ENCODE results near the gene KAT2A. TPM values are rescaled to one million over a fixed set of nuclear protein-coding genes. Genes with fewer than 3 reads are reported as not detected.

KAT2A gene
- polyA plus RNA-seq, 1 donor (not counting 4 experiments of a cell fraction or from before 2014, with no cell fraction given), result 28.2 TPM

- FAIRE-seq (no peak), DNase-seq (ENCODE audit: low read depth, low spot score) (no peak)
- Histone ChIP-seq H3K4me2 (ENCODE audit: control insufficient read depth, extremely low read depth, insufficient read depth, low read depth, low read length) (no peak overlapping the region), H3K79me2 (ENCODE audit: control insufficient read depth, insufficient read depth, low read length) (no peaks in the 10 kb centered on the region), H3K36me3 (ENCODE audit: control insufficient read depth in 2 of 2, extremely low read depth in 1 of 2, insufficient read depth in 2 of 2, low read length in 2 of 2) (peaks cover 0 to 6% of the 10 kb centered on the region in 2 experiments), H3K9me1 (ENCODE audit: control insufficient read depth, extremely low read depth, insufficient read depth, low read length) (no peaks in the 10 kb centered on the region), H3K27ac (ENCODE audit: control insufficient read depth, insufficient read depth, low read length) (no peak overlapping the region), H3K4me1 (ENCODE audit: control insufficient read depth, extremely low read depth, insufficient read depth, low read length) (peaks cover 8% of the 10 kb centered on the region), H3K9me3 (ENCODE audit: control insufficient read depth, low read depth, low read length) (no peaks in the 10 kb centered on the region), H3K4me3 (ENCODE audit: control insufficient read depth in 2 of 3, extremely low read depth in 1 of 3, insufficient read depth in 2 of 3, low read depth in 1 of 3, low read length in 3 of 3) (no peak overlapping the region), H4K20me1 (ENCODE audit: control insufficient read depth, extremely low read depth, insufficient read depth, low read length) (no peaks in the 10 kb centered on the region), H2AFZ (ENCODE audit: control insufficient read depth, low read length) (no peak overlapping the region), H3K9ac (ENCODE audit: control insufficient read depth, extremely low read depth, insufficient read depth, low read length) (no peak overlapping the region), H3K27me3 (ENCODE audit: control insufficient read depth, extremely low read depth, insufficient read depth, low read length) (no peaks in the 10 kb centered on the region)
- TF ChIP-seq, protein P1, sequence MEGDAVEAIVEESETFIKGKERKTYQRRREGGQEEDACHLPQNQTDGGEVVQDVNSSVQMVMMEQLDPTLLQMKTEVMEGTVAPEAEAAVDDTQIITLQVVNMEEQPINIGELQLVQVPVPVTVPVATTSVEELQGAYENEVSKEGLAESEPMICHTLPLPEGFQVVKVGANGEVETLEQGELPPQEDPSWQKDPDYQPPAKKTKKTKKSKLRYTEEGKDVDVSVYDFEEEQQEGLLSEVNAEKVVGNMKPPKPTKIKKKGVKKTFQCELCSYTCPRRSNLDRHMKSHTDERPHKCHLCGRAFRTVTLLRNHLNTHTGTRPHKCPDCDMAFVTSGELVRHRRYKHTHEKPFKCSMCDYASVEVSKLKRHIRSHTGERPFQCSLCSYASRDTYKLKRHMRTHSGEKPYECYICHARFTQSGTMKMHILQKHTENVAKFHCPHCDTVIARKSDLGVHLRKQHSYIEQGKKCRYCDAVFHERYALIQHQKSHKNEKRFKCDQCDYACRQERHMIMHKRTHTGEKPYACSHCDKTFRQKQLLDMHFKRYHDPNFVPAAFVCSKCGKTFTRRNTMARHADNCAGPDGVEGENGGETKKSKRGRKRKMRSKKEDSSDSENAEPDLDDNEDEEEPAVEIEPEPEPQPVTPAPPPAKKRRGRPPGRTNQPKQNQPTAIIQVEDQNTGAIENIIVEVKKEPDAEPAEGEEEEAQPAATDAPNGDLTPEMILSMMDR (optimal IDR thresholded peaks at IDR 0.05 in 1 of 3, IDR thresholded peaks at IDR 0.05 in 1 of 3, conservative IDR thresholded peaks at IDR 0.05 in 1 of 3; ENCODE audit: extremely low read depth in 1 of 3, insufficient read depth in 2 of 3, low read length in 3 of 3), result no peak
- no peak for TF ChIP-seq EZH2 (IDR thresholded peaks at IDR 0.05; ENCODE audit: low read length)
- dilution Hi-C loops (cut with MboI; ENCODE audit: extremely low pct_ligation_motif_present, low sequenced_read_pairs), result no loop called here
Measured at GRCh38 chr17:42106009-42106408, 15.2 kb downstream of the KAT2A start.

- Histone ChIP-seq H3K27ac (ENCODE audit: control insufficient read depth, insufficient read depth, low read length) (no peak overlapping the region), H3K36me3 (ENCODE audit: control insufficient read depth in 2 of 2, extremely low read depth in 1 of 2, insufficient read depth in 2 of 2, low read length in 2 of 2) (peaks cover 0 to 6% of the 10 kb centered on the region in 2 experiments), H3K79me2 (ENCODE audit: control insufficient read depth, insufficient read depth, low read length) (no peaks in the 10 kb centered on the region), H3K9me1 (ENCODE audit: control insufficient read depth, extremely low read depth, insufficient read depth, low read length) (no peaks in the 10 kb centered on the region), H3K9ac (ENCODE audit: control insufficient read depth, extremely low read depth, insufficient read depth, low read length) (no peak overlapping the region), H3K4me3 (ENCODE audit: control insufficient read depth in 2 of 3, extremely low read depth in 1 of 3, insufficient read depth in 2 of 3, low read depth in 1 of 3, low read length in 3 of 3) (no peak overlapping the region), H4K20me1 (ENCODE audit: control insufficient read depth, extremely low read depth, insufficient read depth, low read length) (no peaks in the 10 kb centered on the region), H3K27me3 (ENCODE audit: control insufficient read depth, extremely low read depth, insufficient read depth, low read length) (no peaks in the 10 kb centered on the region), H2AFZ (ENCODE audit: control insufficient read depth, low read length) (no peak overlapping the region), H3K9me3 (ENCODE audit: control insufficient read depth, low read depth, low read length) (no peaks in the 10 kb centered on the region), H3K4me1 (ENCODE audit: control insufficient read depth, extremely low read depth, insufficient read depth, low read length) (peaks cover 8% of the 10 kb centered on the region), H3K4me2 (ENCODE audit: control insufficient read depth, extremely low read depth, insufficient read depth, low read depth, low read length) (no peak overlapping the region)
- dilution Hi-C loops (cut with MboI; ENCODE audit: extremely low pct_ligation_motif_present, low sequenced_read_pairs), result no loop called here
- no peak for FAIRE-seq
- TF ChIP-seq EZH2 (IDR thresholded peaks at IDR 0.05; ENCODE audit: low read length), result no peak
- TF ChIP-seq, protein P1 (optimal IDR thresholded peaks at IDR 0.05 in 1 of 3, IDR thresholded peaks at IDR 0.05 in 1 of 3, conservative IDR thresholded peaks at IDR 0.05 in 1 of 3; ENCODE audit: extremely low read depth in 1 of 3, insufficient read depth in 2 of 3, low read length in 3 of 3), result no peak
- DNase-seq (ENCODE audit: low read depth, low spot score), result no peak
Measured at GRCh38 chr17:42104264-42104663, 16.9 kb downstream of the KAT2A start.

All from keratinocyte (primary cell).